Astrocyte (in vitro differentiated cells and primary cell): ENCODE measurements around the gene MAST3. TPM values are rescaled to one million over a fixed set of nuclear protein-coding genes. Genes with fewer than 3 reads are reported as not detected.

ENCODE experiments used
- DNase-seq: peaks from one replicate; pipeline ENCODE4 v3.0.0-alpha.2; 2010; ENCODE audit warnings: low read depth
- FAIRE-seq: peaks from 2 replicates; lab custom pipeline; 2011; peaks lifted over from hg19 to GRCh38; lab: Jason Lieb, UNC
- H2AFZ ChIP-seq: 2 replicates; pipeline ENCODE4 v1.6.0; 2012; ENCODE audit warnings: low read depth, low read length, inconsistent platforms
- H3K27ac ChIP-seq: 2 replicates; pipeline ENCODE4 v1.5.1; 2011; ENCODE audit warnings: low read depth, low read length, inconsistent platforms
- H3K27me3 ChIP-seq: 2 replicates; pipeline ENCODE4 v1.6.0; 2011; ENCODE audit warnings: low read length, inconsistent platforms; ENCODE audit not compliant: insufficient read depth
- H3K36me3 ChIP-seq: 2 replicates; pipeline ENCODE4 v1.5.1; 2011; ENCODE audit warnings: low read length, inconsistent platforms; ENCODE audit not compliant: insufficient read depth
- H3K4me1 ChIP-seq: 2 replicates; pipeline ENCODE4 v1.5.1; 2011; ENCODE audit warnings: low read length, inconsistent platforms; ENCODE audit not compliant: insufficient read depth
- H3K4me2 ChIP-seq: 2 replicates; pipeline ENCODE4 v1.6.0; 2012; ENCODE audit warnings: low read length, inconsistent platforms
- H3K4me3 ChIP-seq: 2 replicates; pipeline ENCODE4 v1.5.1; 2011; ENCODE audit warnings: low read depth, mild to moderate bottlenecking, low read length, inconsistent platforms; ENCODE audit not compliant: insufficient read depth
- H3K79me2 ChIP-seq: 2 replicates; pipeline ENCODE4 v1.6.0; 2012; ENCODE audit warnings: mild to moderate bottlenecking, low read length, inconsistent platforms; ENCODE audit not compliant: insufficient read depth
- H3K9ac ChIP-seq: 2 replicates; pipeline ENCODE4 v1.6.0; 2012; ENCODE audit warnings: mild to moderate bottlenecking, low read length, inconsistent platforms
- H3K9me3 ChIP-seq: 2 replicates; pipeline ENCODE4 v1.5.1; 2012; ENCODE audit warnings: low read depth, mild to moderate bottlenecking, low read length, inconsistent platforms; ENCODE audit not compliant: insufficient read depth
- H4K20me1 ChIP-seq: 2 replicates; pipeline ENCODE4 v1.6.0; 2012; ENCODE audit warnings: low read length, inconsistent platforms; ENCODE audit not compliant: insufficient read depth
- H3K27ac Mint-ChIP-seq: one replicate; pipeline ENCODE4 v1.8.0; 2021; ENCODE audit warnings: mild to moderate bottlenecking, mixed read lengths; ENCODE audit not compliant: unreplicated experiment
- H3K27me3 Mint-ChIP-seq: one replicate; pipeline ENCODE4 v1.8.0; 2021; ENCODE audit warnings: low read depth, mixed read lengths; ENCODE audit not compliant: unreplicated experiment
- H3K36me3 Mint-ChIP-seq: one replicate; pipeline ENCODE4 v1.8.0; 2021; ENCODE audit warnings: low read depth, mixed read lengths; ENCODE audit not compliant: unreplicated experiment
- H3K4me1 Mint-ChIP-seq: one replicate; pipeline ENCODE4 v1.8.0; 2021; ENCODE audit warnings: low read depth, mixed read lengths; ENCODE audit not compliant: unreplicated experiment
- H3K4me3 Mint-ChIP-seq: one replicate; pipeline ENCODE4 v1.8.0; 2021; ENCODE audit warnings: mild to moderate bottlenecking, moderate library complexity, mixed read lengths; ENCODE audit not compliant: unreplicated experiment
- H3K9me3 Mint-ChIP-seq: one replicate; pipeline ENCODE4 v1.8.0; 2021; ENCODE audit warnings: mild to moderate bottlenecking, mixed read lengths; ENCODE audit not compliant: unreplicated experiment
- CTCF ChIP-seq: IDR thresholded peaks from 2 replicates; pipeline ENCODE4 v1.5.1; 2011; ENCODE audit warnings: low read depth, mild to moderate bottlenecking, inconsistent platforms, low read length, moderate library complexity; ENCODE audit not compliant: insufficient read depth
- EZH2 ChIP-seq: IDR thresholded peaks from 2 replicates; pipeline ENCODE4 v1.6.1; 2012; ENCODE audit warnings: mild to moderate bottlenecking, low read length, inconsistent platforms; ENCODE audit not compliant: insufficient read depth
- total RNA-seq: library from RNA; stranded (reverse); gene quantifications from 2 replicates; pipeline ENCODE4 v1.2.1, GENCODE V29; 2021

The MAST3 gene
- total RNA-seq, 1 donor from 2014 or later, result 5.5 TPM

GRCh38 chr19:18109341-18109732 lies 11.8 kb downstream of the MAST3 start:
- no peak for TF ChIP-seq EZH2
- Mint-ChIP-seq H3K4me3 (peak overlapping the region; percentile 71), H3K9me3 (no peaks in the 10 kb centered on the region), H3K27me3 (peaks cover 8% of the 10 kb centered on the region), H3K36me3 (no peaks in the 10 kb centered on the region), H3K27ac (peak overlapping the region; percentile 41), H3K4me1 (no peaks in the 10 kb centered on the region)
- Histone ChIP-seq H3K79me2 (no peaks in the 10 kb centered on the region), H3K36me3 (no peaks in the 10 kb centered on the region), H3K27me3 (peaks cover 13% of the 10 kb centered on the region), H3K27ac (no peak overlapping the region), H3K9ac (peak overlapping the region; percentile 73), H2AFZ (peak overlapping the region; percentile 92), H3K4me2 (peak overlapping the region; percentile 95), H4K20me1 (no peaks in the 10 kb centered on the region), H3K4me3 (peak overlapping the region; percentile 58), H3K4me1 (peaks cover 13% of the 10 kb centered on the region), H3K9me3 (no peaks in the 10 kb centered on the region)
- FAIRE-seq, result no peak
- DNase-seq, result no peak

- H3K27me3 Mint-ChIP-seq, result peaks cover 8% of the 10 kb centered on the region
- H4K20me1 ChIP-seq, result no peaks in the 10 kb centered on the region
- no peaks in the 10 kb centered on the region for H3K9me3 ChIP-seq
- H3K9ac ChIP-seq, result peak overlapping the region; percentile 73
- DNase-seq (no peak), FAIRE-seq (no peak)
- H3K27ac Mint-ChIP-seq, result peak overlapping the region; percentile 41
- H3K4me2 ChIP-seq, result peak overlapping the region; percentile 95
- no peaks in the 10 kb centered on the region for H3K79me2 ChIP-seq
- no peaks in the 10 kb centered on the region for H3K36me3 Mint-ChIP-seq
- H3K27ac ChIP-seq, result no peak overlapping the region
- H2AFZ ChIP-seq, result peak overlapping the region; percentile 92
- TF ChIP-seq CTCF (no peak), EZH2 (peak; percentile 67)
- peaks cover 13% of the 10 kb centered on the region for H3K27me3 ChIP-seq
- H3K4me3 ChIP-seq, result peak overlapping the region; percentile 58
- H3K9me3 Mint-ChIP-seq, result no peaks in the 10 kb centered on the region
- H3K4me1 ChIP-seq, result peaks cover 7% of the 10 kb centered on the region
- H3K36me3 ChIP-seq, result no peaks in the 10 kb centered on the region
- H3K4me3 Mint-ChIP-seq, result peak overlapping the region; percentile 79
- no peaks in the 10 kb centered on the region for H3K4me1 Mint-ChIP-seq
Measured at GRCh38 chr19:18109733-18110608, 12.4 kb downstream of the MAST3 start.

- no peak for FAIRE-seq
Measured at GRCh38 chr19:18110609-18111232, 13.1 kb downstream of the MAST3 start.

More at GRCh38 chr19:18110609-18111232, 13.1 kb downstream of the MAST3 start:
- H3K79me2 ChIP-seq, result no peaks in the 10 kb centered on the region
- no peaks in the 10 kb centered on the region for H3K36me3 ChIP-seq
- Mint-ChIP-seq H3K4me3 (peak overlapping the region; percentile 70), H3K4me1 (no peaks in the 10 kb centered on the region), H3K27me3 (peaks cover 8% of the 10 kb centered on the region), H3K36me3 (peaks cover 2% of the 10 kb centered on the region), H3K9me3 (no peaks in the 10 kb centered on the region), H3K27ac (no peak overlapping the region)
- peaks cover 13% of the 10 kb centered on the region for H3K27me3 ChIP-seq
- H3K4me1 ChIP-seq, result peaks cover 7% of the 10 kb centered on the region
- DNase-seq, result no peak
- no peak overlapping the region for H3K27ac ChIP-seq
- H3K9ac ChIP-seq, result peak overlapping the region; percentile 73
- H2AFZ ChIP-seq, result peak overlapping the region; percentile 92
- TF ChIP-seq CTCF, result no peak
- no peak for TF ChIP-seq EZH2
- no peaks in the 10 kb centered on the region for H4K20me1 ChIP-seq
- H3K9me3 ChIP-seq, result no peaks in the 10 kb centered on the region
- peak overlapping the region; percentile 58 for H3K4me3 ChIP-seq
- H3K4me2 ChIP-seq, result peak overlapping the region; percentile 95
